ENCODE results near the gene HMGB2. TPM values are rescaled to one million over a fixed set of nuclear protein-coding genes. Genes with fewer than 3 reads are reported as not detected.

HMGB2 gene
- total RNA-seq, 1 donor, result 96.1 TPM

- H3K4me1 ChIP-seq (ENCODE audit: insufficient read depth, low read length), result no peaks in the 10 kb centered on the region
- H3K9me3 ChIP-seq (ENCODE audit: low read depth, low read length), result no peaks in the 10 kb centered on the region
- H3K27me3 ChIP-seq (ENCODE audit: insufficient read depth, low read length), result no peaks in the 10 kb centered on the region
- no peak overlapping the region for H3K4me3 ChIP-seq (ENCODE audit: low read length)
These were observed 23.8 kb upstream of the HMGB2 start for GRCh38 chr4:173357939-173358338.

- Histone ChIP-seq H3K9me3 (ENCODE audit: low read depth, low read length) (no peaks in the 10 kb centered on the region), H3K4me3 (ENCODE audit: low read length) (no peak overlapping the region), H3K4me1 (ENCODE audit: insufficient read depth, low read length) (no peaks in the 10 kb centered on the region), H3K27me3 (ENCODE audit: insufficient read depth, low read length) (no peaks in the 10 kb centered on the region)
These were observed 13.3 kb upstream of the HMGB2 start for GRCh38 chr4:173347467-173347866.

GRCh38 chr4:173346074-173346473 lies 11.9 kb upstream of the HMGB2 start:
- Histone ChIP-seq H3K27me3 (ENCODE audit: insufficient read depth, low read length) (no peaks in the 10 kb centered on the region), H3K4me3 (ENCODE audit: low read length) (no peak overlapping the region), H3K9me3 (ENCODE audit: low read depth, low read length) (no peaks in the 10 kb centered on the region), H3K4me1 (ENCODE audit: insufficient read depth, low read length) (no peaks in the 10 kb centered on the region)

GRCh38 chr4:173345648-173346047 lies 11.5 kb upstream of the HMGB2 start:
- no peak overlapping the region for H3K4me3 ChIP-seq (ENCODE audit: low read length)
- H3K27me3 ChIP-seq (ENCODE audit: insufficient read depth, low read length), result no peaks in the 10 kb centered on the region
- no peaks in the 10 kb centered on the region for H3K4me1 ChIP-seq (ENCODE audit: insufficient read depth, low read length)
- no peaks in the 10 kb centered on the region for H3K9me3 ChIP-seq (ENCODE audit: low read depth, low read length)

GRCh38 chr4:173343832-173344397 lies 9.8 kb upstream of the HMGB2 start:
- no peaks in the 10 kb centered on the region for H3K4me1 ChIP-seq (ENCODE audit: insufficient read depth, low read length)
- H3K9me3 ChIP-seq (ENCODE audit: low read depth, low read length), result no peaks in the 10 kb centered on the region
- no peaks in the 10 kb centered on the region for H3K27me3 ChIP-seq (ENCODE audit: insufficient read depth, low read length)
- no peak overlapping the region for H3K4me3 ChIP-seq (ENCODE audit: low read length)

GRCh38 chr4:173337463-173337862 lies 3.3 kb upstream of the HMGB2 start:
- H3K4me3 ChIP-seq (ENCODE audit: low read length), result no peak overlapping the region
- no peaks in the 10 kb centered on the region for H3K9me3 ChIP-seq (ENCODE audit: low read depth, low read length)
- peaks cover 15% of the 10 kb centered on the region for H3K4me1 ChIP-seq (ENCODE audit: insufficient read depth, low read length)
- H3K27me3 ChIP-seq (ENCODE audit: insufficient read depth, low read length), result no peaks in the 10 kb centered on the region

- Histone ChIP-seq H3K9me3 (ENCODE audit: low read depth, low read length) (no peaks in the 10 kb centered on the region), H3K4me1 (ENCODE audit: insufficient read depth, low read length) (peaks cover 30% of the 10 kb centered on the region), H3K27me3 (ENCODE audit: insufficient read depth, low read length) (no peaks in the 10 kb centered on the region), H3K4me3 (ENCODE audit: low read length) (peak overlapping the region; percentile 92)
These were observed 964 bp upstream of the HMGB2 start for GRCh38 chr4:173334891-173335752.

- H3K9me3 ChIP-seq (ENCODE audit: low read depth, low read length), result no peaks in the 10 kb centered on the region
- H3K27me3 ChIP-seq (ENCODE audit: insufficient read depth, low read length), result no peaks in the 10 kb centered on the region
- peaks cover 30% of the 10 kb centered on the region for H3K4me1 ChIP-seq (ENCODE audit: insufficient read depth, low read length)
- H3K4me3 ChIP-seq (ENCODE audit: low read length), result peak overlapping the region; percentile 92
These were observed 487 bp downstream of the HMGB2 start for GRCh38 chr4:173333658-173334084.

- H3K9me3 ChIP-seq (ENCODE audit: low read depth, low read length), result no peaks in the 10 kb centered on the region
- H3K4me1 ChIP-seq (ENCODE audit: insufficient read depth, low read length), result peaks cover 30% of the 10 kb centered on the region
- no peaks in the 10 kb centered on the region for H3K27me3 ChIP-seq (ENCODE audit: insufficient read depth, low read length)
- H3K4me3 ChIP-seq (ENCODE audit: low read length), result peak overlapping the region; percentile 92
These were observed 1.0 kb downstream of the HMGB2 start for GRCh38 chr4:173332963-173333657.

GRCh38 chr4:173332021-173332487 lies 2.1 kb downstream of the HMGB2 start:
- Histone ChIP-seq H3K4me3 (ENCODE audit: low read length) (peak overlapping the region; percentile 92), H3K4me1 (ENCODE audit: insufficient read depth, low read length) (peaks cover 30% of the 10 kb centered on the region), H3K27me3 (ENCODE audit: insufficient read depth, low read length) (no peaks in the 10 kb centered on the region), H3K9me3 (ENCODE audit: low read depth, low read length) (no peaks in the 10 kb centered on the region)

GRCh38 chr4:173330590-173330989 lies 3.6 kb downstream of the HMGB2 start:
- Histone ChIP-seq H3K4me3 (ENCODE audit: low read length) (no peak overlapping the region), H3K9me3 (ENCODE audit: low read depth, low read length) (no peaks in the 10 kb centered on the region), H3K27me3 (ENCODE audit: insufficient read depth, low read length) (no peaks in the 10 kb centered on the region), H3K4me1 (ENCODE audit: insufficient read depth, low read length) (peaks cover 29% of the 10 kb centered on the region)

- no peaks in the 10 kb centered on the region for H3K9me3 ChIP-seq (ENCODE audit: low read depth, low read length)
- H3K27me3 ChIP-seq (ENCODE audit: insufficient read depth, low read length), result no peaks in the 10 kb centered on the region
- H3K4me3 ChIP-seq (ENCODE audit: low read length), result no peak overlapping the region
- peaks cover 23% of the 10 kb centered on the region for H3K4me1 ChIP-seq (ENCODE audit: insufficient read depth, low read length)
These were observed 5.8 kb downstream of the HMGB2 start for GRCh38 chr4:173328236-173328901.

GRCh38 chr4:173325007-173325736 lies 9.0 kb downstream of the HMGB2 start:
- no peaks in the 10 kb centered on the region for H3K4me1 ChIP-seq (ENCODE audit: insufficient read depth, low read length)
- H3K27me3 ChIP-seq (ENCODE audit: insufficient read depth, low read length), result no peaks in the 10 kb centered on the region
- H3K9me3 ChIP-seq (ENCODE audit: low read depth, low read length), result no peaks in the 10 kb centered on the region
- H3K4me3 ChIP-seq (ENCODE audit: low read length), result no peak overlapping the region

- H3K27me3 ChIP-seq (ENCODE audit: insufficient read depth, low read length), result no peaks in the 10 kb centered on the region
- H3K4me1 ChIP-seq (ENCODE audit: insufficient read depth, low read length), result peaks cover 6% of the 10 kb centered on the region
- H3K4me3 ChIP-seq (ENCODE audit: low read length), result no peak overlapping the region
- H3K9me3 ChIP-seq (ENCODE audit: low read depth, low read length), result no peaks in the 10 kb centered on the region
These were observed 14.5 kb downstream of the HMGB2 start for GRCh38 chr4:173319696-173320095.
